Endothelial cell of umbilical vein (primary cell): Measurements from ENCODE around the gene LGMN. TPM values are rescaled to one million over a fixed set of nuclear protein-coding genes. Genes with fewer than 3 reads are reported as not detected.

Experiments
- BruUV-seq: library from RNA; stranded (reverse); fragments of 400-500 nt; replicated peaks from 2 replicates; lab custom pipeline; 2021; lab: Mats Ljungman, UMichigan
- CTCF ChIA-PET: fragments of 300-600, 350-600 bp; sonication (Branson Sonifier 250); formaldehyde crosslinking; loops from one replicate; lab custom pipeline; 2021; ENCODE audit warnings: antibody characterized with exemption, inconsistent platforms; lab: Charles Lee
- POLR2A ChIA-PET: fragments of 300-600, 350-600 bp; sonication (Branson Sonifier 250); formaldehyde crosslinking; loops from one replicate; lab custom pipeline; 2021; ENCODE audit warnings: antibody characterized with exemption, inconsistent platforms; lab: Charles Lee
- DNase-seq: peaks from one replicate; pipeline ENCODE4 v3.0.0-alpha.2; 2011; ENCODE audit warnings: low read depth, low spot score
- FAIRE-seq: peaks from 2 replicates; lab custom pipeline; 2011; peaks lifted over from hg19 to GRCh38; lab: Jason Lieb, UNC
- H2AFZ ChIP-seq: 2 replicates; pipeline ENCODE4 v1.6.0; 2012; ENCODE audit warnings: low read depth, low read length, control low read depth, inconsistent platforms
- H3K27ac ChIP-seq: 2 replicates; pipeline ENCODE4 v1.5.1; 2011; ENCODE audit warnings: low read depth, mild to moderate bottlenecking, control low read depth, low read length, moderate library complexity; ENCODE audit not compliant: insufficient read depth
- H3K27me3 ChIP-seq, 2 experiments: 2 replicates each; pipeline versions ENCODE4 v1.6.0 to v1.6.1; 2011; ENCODE audit warnings: low read length in 2 of 2, mixed read lengths in 1 of 2; ENCODE audit not compliant: control insufficient read depth in 2 of 2, insufficient read depth in 2 of 2
- H3K36me3 ChIP-seq, 2 experiments: 2 replicates in 1 of 2; 3 replicates in 1 of 2; pipeline ENCODE4 v1.5.1; 2011; ENCODE audit warnings: low read length in 2 of 2, mild to moderate bottlenecking in 1 of 2, moderate library complexity in 1 of 2; ENCODE audit not compliant: control insufficient read depth in 2 of 2, insufficient read depth in 2 of 2; ENCODE audit errors: extremely low read depth in 1 of 2
- H3K4me1 ChIP-seq: 3 replicates; pipeline ENCODE4 v1.5.1; 2011; ENCODE audit warnings: mild to moderate bottlenecking, low read length; ENCODE audit not compliant: control insufficient read depth, insufficient read depth; ENCODE audit errors: extremely low read depth
- H3K4me2 ChIP-seq: 2 replicates; pipeline ENCODE4 v1.6.1; 2011; ENCODE audit warnings: low read length, control low read depth, mixed read lengths; ENCODE audit not compliant: insufficient read depth
- H3K4me3 ChIP-seq, 3 experiments: fragments of 200-600 bp in 1 of 3; sonication (generic), shearing (Covaris generic) in 1 of 3; replicated peaks in 1 of 3; 2 replicates each; pipeline ENCODE4 v1.5.1; 2011 to 2016; ENCODE audit warnings: control low read depth in 3 of 3, low read length in 3 of 3, mild to moderate bottlenecking in 2 of 3, inconsistent platforms in 1 of 3, low read depth in 1 of 3, moderate library complexity in 1 of 3; ENCODE audit not compliant: insufficient read depth in 1 of 3
- H3K79me2 ChIP-seq: 2 replicates; pipeline ENCODE4 v1.6.0; 2012; ENCODE audit warnings: low read length, inconsistent platforms; ENCODE audit not compliant: control insufficient read depth, insufficient read depth
- H3K9ac ChIP-seq: replicated peaks from 2 replicates; pipeline ENCODE3; 2011; ENCODE audit warnings: low read length, control low read depth; ENCODE audit not compliant: insufficient read depth; ENCODE audit errors: extremely low read depth
- H3K9me1 ChIP-seq: replicated peaks from 3 replicates; pipeline ENCODE4 v1.6.0; 2011; ENCODE audit warnings: mild to moderate bottlenecking, low read length; ENCODE audit not compliant: control insufficient read depth, insufficient read depth; ENCODE audit errors: extremely low read depth
- H3K9me3 ChIP-seq: replicated peaks from 2 replicates; pipeline ENCODE4 v1.5.1; 2012; ENCODE audit warnings: low read length, inconsistent platforms; ENCODE audit not compliant: control insufficient read depth, insufficient read depth
- H4K20me1 ChIP-seq: replicated peaks from 2 replicates; pipeline ENCODE3; 2011; ENCODE audit warnings: mild to moderate bottlenecking, low read length; ENCODE audit not compliant: control insufficient read depth, insufficient read depth; ENCODE audit errors: extremely low read depth
- CTCF ChIP-seq, 2 donors: IDR thresholded peaks; 1 replicate in 1 of 2; 2 replicates in 1 of 2; pipeline ENCODE4 v1.5.1; 2011; ENCODE audit warnings: low read length in 2 of 2, mild to moderate bottlenecking in 2 of 2, moderate library complexity in 2 of 2, control low read depth in 1 of 2, inconsistent platforms in 1 of 2, low read depth in 1 of 2; ENCODE audit not compliant: insufficient read depth in 1 of 2; ENCODE audit errors: extremely low read depth in 1 of 2
- EZH2 ChIP-seq: IDR thresholded peaks from 2 replicates; pipeline ENCODE4 v1.6.1; 2012; ENCODE audit warnings: borderline replicate concordance, low read depth, mild to moderate bottlenecking, moderate library complexity, low read length, inconsistent platforms; ENCODE audit not compliant: severe bottlenecking
- FOS ChIP-seq: IDR thresholded peaks from 2 replicates; pipeline ENCODE4 v1.6.1; 2011; ENCODE audit warnings: mild to moderate bottlenecking, low read length, moderate library complexity, borderline replicate concordance; ENCODE audit not compliant: insufficient read depth
- GATA2 ChIP-seq: IDR thresholded peaks from 2 replicates; pipeline ENCODE4 v1.7.0; 2011; ENCODE audit warnings: low read depth, mild to moderate bottlenecking, moderate library complexity, mixed read lengths, low read length; ENCODE audit not compliant: insufficient read length, insufficient read depth
- MYC ChIP-seq: IDR thresholded peaks from one replicate; pipeline ENCODE4 v1.6.1; 2011; ENCODE audit warnings: mild to moderate bottlenecking, low read depth, low read length
- dilution Hi-C: fragments of 300-500 bp; cut with MboI; formaldehyde crosslinking; loops from one replicate; pipeline ENCODE4 v1.15.0; 2019; ENCODE audit warnings: low sequenced_read_pairs; ENCODE audit not compliant: extremely low pct_ligation_motif_present
- intact Hi-C: fragments of 100-400 bp; cut with micrococcal nuclease; formaldehyde crosslinking; loops from one replicate; pipeline ENCODE4 v1.10.0; 2022
- polyA plus RNA-seq, 4 experiments: library from polyadenylated mRNA; depleted of rRNA in 3 of 4; stranded (reverse) in 3 of 4; unstranded in 1 of 4; fragments of >200 nt; gene quantifications; 2 replicates each; pipeline versions ENCODE4 v1.2.1 to v1.2.3, GENCODE V29; 2011 to 2012; ENCODE audit warnings: missing spikeins in 1 of 4
- total RNA-seq: library from RNA; stranded (reverse); gene quantifications from 2 replicates; pipeline ENCODE4 v1.2.3, GENCODE V29; 2021

LGMN gene
- total and polyA plus RNA-seq, 2 donors (not counting 3 experiments of a cell fraction or from before 2014, with no cell fraction given): 56.7 to 99.2 TPM

GRCh38 chr14:92656306-92657081 lies 91.9 kb downstream of the LGMN start:
- POLR2A ChIA-PET: no interaction called here
- no peak overlapping the region for H3K4me2 ChIP-seq
- no peak overlapping the region for H2AFZ ChIP-seq
- FAIRE-seq: no peak
- H3K36me3 ChIP-seq: no peaks in the 10 kb centered on the region
- no peaks in the 10 kb centered on the region for H3K79me2 ChIP-seq
- no peak overlapping the region for H3K9ac ChIP-seq
- dilution Hi-C loops: no loop called here
- DNase-seq: no peak
- no peaks in the 10 kb centered on the region for H4K20me1 ChIP-seq
- CTCF ChIA-PET: interaction anchor here (1.4 kb wide), 1 partner anchor 30 kb away, joined by 4 read pairs; no protein-coding TSS in a partner anchor
- BruUV-seq: no TSS peak
- no peak overlapping the region for H3K4me3 ChIP-seq
- TF ChIP-seq EZH2 (no peak), CTCF (IDR thresholded peaks at IDR 0.05; ENCODE audit: extremely low read depth in 1 of 2, insufficient read depth in 1 of 2, low read depth in 1 of 2, low read length in 2 of 2) (peak in 1 of 2 donors; percentile 10), MYC (no peak), FOS (no peak), GATA2 (no peak)
- no peak overlapping the region for H3K27ac ChIP-seq
- H3K9me3 ChIP-seq: no peaks in the 10 kb centered on the region
- H3K27me3 ChIP-seq: no peaks in the 10 kb centered on the region
- no peaks in the 10 kb centered on the region for H3K4me1 ChIP-seq
- no peaks in the 10 kb centered on the region for H3K9me1 ChIP-seq
- intact Hi-C loops: no loop called here
